HepG2 (cell line): ENCODE measurements around the gene USP25. TPM values are rescaled to one million over a fixed set of nuclear protein-coding genes. Genes with fewer than 3 reads are reported as not detected.

Experiments used
- ATAC-seq: fragments of 200-7000 bp; cut with Tn5 transposase; 3 replicates; pipeline ENCODE4 v1.9.1; 2020; ENCODE audit warnings: mild to moderate bottlenecking, moderate library complexity
- BruUV-seq: library from RNA; stranded (reverse); fragments of 400-500 nt; replicated peaks from 2 replicates; lab custom pipeline; 2021; lab: Mats Ljungman, UMichigan
- CTCF ChIA-PET: fragments of 300-600 bp; formaldehyde crosslinking; extraction: SDS; loops from one replicate; lab custom pipeline; 2021; ENCODE audit warnings: low total read pairs, inconsistent platforms, low intra/inter-chr PET ratio; lab: Yijun Ruan, JAX
- POLR2A ChIA-PET: fragments of 350-600 bp; sonication (Branson Sonifier 250); formaldehyde crosslinking; loops from one replicate; lab custom pipeline; 2020; ENCODE audit warnings: antibody characterized with exemption, inconsistent platforms; lab: Yijun Ruan, JAX
- DNase-seq: peaks from one replicate; pipeline ENCODE4 v3.0.0-alpha.2; 2015; ENCODE audit warnings: low spot score
- FAIRE-seq: peaks from 3 replicates; lab custom pipeline; 2011; peaks lifted over from hg19 to GRCh38; lab: Jason Lieb, UNC
- H2AFZ ChIP-seq: one replicate; pipeline ENCODE4 v1.6.1; 2011; ENCODE audit warnings: low read length, inconsistent platforms
- H3K27ac ChIP-seq: fragments of 300-600 bp; 3 replicates; pipeline ENCODE4 v1.8.0; 2011; ENCODE audit warnings: mixed run types, mild to moderate bottlenecking, mixed read lengths, low read length, inconsistent platforms; ENCODE audit not compliant: insufficient read depth; ENCODE audit errors: extremely low read length
- H3K27me3 ChIP-seq, 2 experiments: fragments of 200-600 bp in 1 of 2; 2 replicates in 1 of 2; 3 replicates in 1 of 2; pipeline versions ENCODE4 v1.6.0 to v1.8.0; 2011; ENCODE audit warnings: low read length in 2 of 2, mild to moderate bottlenecking in 2 of 2, moderate library complexity in 2 of 2, inconsistent platforms in 1 of 2; ENCODE audit not compliant: insufficient read depth in 2 of 2, control insufficient read depth in 1 of 2
- H3K36me3 ChIP-seq, 2 experiments: fragments of 200-600 bp in 1 of 2; replicated peaks in 1 of 2; 2 replicates in 1 of 2; 3 replicates in 1 of 2; pipeline versions ENCODE4 v1.5.1 to v1.8.0; 2011; ENCODE audit warnings: low read length in 2 of 2, inconsistent platforms in 1 of 2; ENCODE audit not compliant: insufficient read depth in 2 of 2, control insufficient read depth in 1 of 2
- H3K4me1 ChIP-seq: 2 replicates; pipeline ENCODE4 v1.5.1; 2012; ENCODE audit warnings: low read length, inconsistent platforms; ENCODE audit not compliant: insufficient read depth
- H3K4me2 ChIP-seq: 2 replicates; pipeline ENCODE4 v1.6.0; 2011; ENCODE audit warnings: low read depth, low read length, inconsistent platforms
- H3K4me3 ChIP-seq, 3 experiments: fragments of 200-600 bp in 1 of 3; sonication (generic), shearing (Covaris generic) in 1 of 3; replicated peaks in 1 of 3; 2 replicates each; pipeline ENCODE4 v1.5.1; 2011 to 2016; ENCODE audit warnings: low read length in 3 of 3, inconsistent platforms in 2 of 3, low read depth in 2 of 3, mild to moderate bottlenecking in 2 of 3, control low read depth in 1 of 3, mixed read lengths in 1 of 3; ENCODE audit not compliant: insufficient read depth in 1 of 3
- H3K79me2 ChIP-seq: one replicate; pipeline ENCODE4 v1.6.1; 2011; ENCODE audit warnings: low read length, inconsistent platforms; ENCODE audit not compliant: insufficient read depth
- H3K9ac ChIP-seq: 2 replicates; pipeline ENCODE4 v1.6.0; 2011; ENCODE audit warnings: mild to moderate bottlenecking, low read depth, low read length, inconsistent platforms; ENCODE audit not compliant: insufficient read depth
- H3K9me3 ChIP-seq: 2 replicates; pipeline ENCODE4 v1.5.1; 2012; ENCODE audit warnings: mild to moderate bottlenecking, low read length
- H4K20me1 ChIP-seq: 2 replicates; pipeline ENCODE4 v1.6.0; 2011; ENCODE audit warnings: inconsistent platforms, mild to moderate bottlenecking, low read length, moderate library complexity; ENCODE audit not compliant: insufficient read depth
- CCAR2 ChIP-seq: fragments of 200-400 bp; formaldehyde crosslinking; optimal IDR thresholded peaks from 2 replicates; pipeline ENCODE3; 2018; ENCODE audit warnings: low read depth, mild to moderate bottlenecking, low read length, moderate library complexity
- E2F5 ChIP-seq: sonication (generic); formaldehyde crosslinking; conservative IDR thresholded peaks from 2 replicates; pipeline ENCODE4 v1.4.0; 2020; ENCODE audit warnings: missing genetic modification reagents
- FOXK1 ChIP-seq: sonication (generic); formaldehyde crosslinking; IDR thresholded peaks from 2 replicates; pipeline ENCODE4 v1.4.0; 2020; ENCODE audit warnings: low read depth, missing genetic modification reagents, borderline replicate concordance
- KDM6A ChIP-seq: IDR thresholded peaks from 2 replicates; pipeline ENCODE4 v1.6.1; 2016; ENCODE audit warnings: low read depth
- KLF6 ChIP-seq: IDR thresholded peaks from 2 replicates; pipeline ENCODE4 v1.8.0; 2016; ENCODE audit warnings: missing biosample characterization, missing genetic modification reagents
- RNF2 ChIP-seq: fragments of 450-650 bp; conservative IDR thresholded peaks from 2 replicates; pipeline ENCODE4 v1.6.1; 2016; ENCODE audit warnings: low read depth
- SNAI1 ChIP-seq: sonication (generic); formaldehyde crosslinking; IDR thresholded peaks from 2 replicates; pipeline ENCODE4 v1.5.0; 2020; ENCODE audit warnings: mild to moderate bottlenecking, missing genetic modification reagents, borderline replicate concordance
- ZFAT ChIP-seq: sonication (generic); formaldehyde crosslinking; conservative IDR thresholded peaks from 2 replicates; pipeline ENCODE4 v1.8.1; 2023; ENCODE audit warnings: missing genetic modification reagents, inconsistent platforms
- ZNF513 ChIP-seq: sonication (generic); formaldehyde crosslinking; conservative IDR thresholded peaks from 2 replicates; pipeline ENCODE4 v1.5.0; 2020; ENCODE audit warnings: missing genetic modification reagents
- ZNF543 ChIP-seq: sonication (generic); formaldehyde crosslinking; IDR thresholded peaks from 2 replicates; pipeline ENCODE4 v1.4.0; 2020; ENCODE audit warnings: mild to moderate bottlenecking, missing genetic modification reagents
- ZNF557 ChIP-seq: sonication (generic); formaldehyde crosslinking; IDR thresholded peaks from 2 replicates; pipeline ENCODE4 v1.4.0; 2020; ENCODE audit warnings: missing genetic modification reagents
- ZNF841 ChIP-seq: sonication (generic); formaldehyde crosslinking; IDR thresholded peaks from 2 replicates; pipeline ENCODE4 v1.8.1; 2023; ENCODE audit warnings: missing genetic modification reagents, borderline replicate concordance
- WGBS: methylation state at CpG from one replicate; pipeline ENCODE4 v1.1.6; 2017; ENCODE audit warnings: low lambda C conversion rate; 5-methylcytosine and 5-hydroxymethylcytosine counted together
- in situ Hi-C: cut with HindIII; loops from 2 replicates; pipeline ENCODE4 v1.10.0; 2017; ENCODE audit warnings: low pct_unique_long_range_greater_than_20kb; ENCODE audit not compliant: extremely low pct_ligation_motif_present
- intact Hi-C: fragments of 100-400 bp; cut with micrococcal nuclease; formaldehyde crosslinking; loops from one replicate; pipeline ENCODE4 v1.10.0; 2022; ENCODE audit not compliant: unreplicated experiment
- polyA plus RNA-seq, 8 experiments: library from polyadenylated mRNA; depleted of rRNA in 3 of 8; stranded (reverse) in 7 of 8; unstranded in 1 of 8; fragments of >200 nt; fragmentation: Illumina TruSeq in 4 of 8; extraction: Trizol in 4 of 8; gene quantifications; 2 replicates each; pipeline versions ENCODE4 v1.2.1 to v1.2.3, GENCODE V29; 2011 to 2016; ENCODE audit warnings: low read depth in 4 of 8, missing spikeins in 1 of 8, mixed read lengths in 1 of 8; ENCODE audit not compliant: insufficient read depth in 1 of 8
- total RNA-seq, 5 experiments: library from RNA; depleted of rRNA; stranded (reverse); fragments of >200 nt; fragmentation: Illumina TruSeq; extraction: Trizol; gene quantifications; 2 replicates each; pipeline ENCODE4 v1.2.3, GENCODE V29; 2016; ENCODE audit warnings: low read depth in 1 of 5
- TF ChIP-seq, protein P1 (sequence below): sonication (generic); formaldehyde crosslinking; IDR thresholded peaks from 2 replicates; pipeline ENCODE4 v1.5.0; 2020; ENCODE audit warnings: mild to moderate bottlenecking, missing genetic modification reagents
- TF ChIP-seq, protein P2 (sequence below): sonication (generic); formaldehyde crosslinking; IDR thresholded peaks from 2 replicates; pipeline ENCODE4 v1.4.0; 2020; ENCODE audit warnings: missing genetic modification reagents
- TF ChIP-seq, protein P3 (sequence below), 2 experiments: IDR thresholded peaks; 2 replicates each; pipeline ENCODE4 v1.6.1; 2011 to 2012; ENCODE audit warnings: low read length in 2 of 2, borderline replicate concordance in 1 of 2, low read depth in 1 of 2, mild to moderate bottlenecking in 1 of 2, moderate library complexity in 1 of 2

The USP25 gene
- total and polyA plus RNA-seq, 2 of the 13 experiments (the other 11 are each of a cell fraction or from before 2014, with no cell fraction given), result 12.4 to 26.3 TPM

- no peak for FAIRE-seq
- H3K27ac ChIP-seq, result no peak overlapping the region
- DNase-seq, result no peak
- in situ Hi-C loops (no loop called here), intact Hi-C loops (no loop called here)
- no peak overlapping the region for H3K4me2 ChIP-seq
- H3K9me3 ChIP-seq, result peaks cover 3% of the 10 kb centered on the region; the same call in 1 of the 2 replicates
- H3K79me2 ChIP-seq, result no peaks in the 10 kb centered on the region
- ATAC-seq, result no peak
- BruUV-seq, result TSS peak; percentile 8
- H3K4me3 ChIP-seq, result no peak overlapping the region
- WGBS, result 89% methylated on average over 3 of the region's 3 CpGs
- H3K27me3 ChIP-seq, result no peaks in the 10 kb centered on the region
- H3K9ac ChIP-seq, result no peak overlapping the region
- H2AFZ ChIP-seq, result no peak overlapping the region
- ChIA-PET CTCF (no interaction called here), POLR2A (no interaction called here)
- peaks cover 0 to 10% of the 10 kb centered on the region in 2 experiments; a peak in 1 of 5 replicates for H3K36me3 ChIP-seq
- TF ChIP-seq ZNF543 (no peak), ZNF557 (CRISPR knock-in tag) (no peak), ZFAT (CRISPR knock-in tag) (no peak), SNAI1 (CRISPR knock-in tag) (no peak), FOXK1 (CRISPR knock-in tag) (no peak), ZNF841 (CRISPR knock-in tag) (no peak), ZNF513 (CRISPR knock-in tag) (no peak), CCAR2 (no peak), KDM6A (CRISPR knock-in tag) (no peak), E2F5 (CRISPR knock-in tag) (no peak), RNF2 (no peak), KLF6 (CRISPR knock-in tag) (no peak)
- TF ChIP-seq, protein P1, sequence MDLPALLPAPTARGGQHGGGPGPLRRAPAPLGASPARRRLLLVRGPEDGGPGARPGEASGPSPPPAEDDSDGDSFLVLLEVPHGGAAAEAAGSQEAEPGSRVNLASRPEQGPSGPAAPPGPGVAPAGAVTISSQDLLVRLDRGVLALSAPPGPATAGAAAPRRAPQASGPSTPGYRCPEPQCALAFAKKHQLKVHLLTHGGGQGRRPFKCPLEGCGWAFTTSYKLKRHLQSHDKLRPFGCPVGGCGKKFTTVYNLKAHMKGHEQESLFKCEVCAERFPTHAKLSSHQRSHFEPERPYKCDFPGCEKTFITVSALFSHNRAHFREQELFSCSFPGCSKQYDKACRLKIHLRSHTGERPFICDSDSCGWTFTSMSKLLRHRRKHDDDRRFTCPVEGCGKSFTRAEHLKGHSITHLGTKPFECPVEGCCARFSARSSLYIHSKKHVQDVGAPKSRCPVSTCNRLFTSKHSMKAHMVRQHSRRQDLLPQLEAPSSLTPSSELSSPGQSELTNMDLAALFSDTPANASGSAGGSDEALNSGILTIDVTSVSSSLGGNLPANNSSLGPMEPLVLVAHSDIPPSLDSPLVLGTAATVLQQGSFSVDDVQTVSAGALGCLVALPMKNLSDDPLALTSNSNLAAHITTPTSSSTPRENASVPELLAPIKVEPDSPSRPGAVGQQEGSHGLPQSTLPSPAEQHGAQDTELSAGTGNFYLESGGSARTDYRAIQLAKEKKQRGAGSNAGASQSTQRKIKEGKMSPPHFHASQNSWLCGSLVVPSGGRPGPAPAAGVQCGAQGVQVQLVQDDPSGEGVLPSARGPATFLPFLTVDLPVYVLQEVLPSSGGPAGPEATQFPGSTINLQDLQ (CRISPR knock-in tag), result no peak
- TF ChIP-seq, protein P2, sequence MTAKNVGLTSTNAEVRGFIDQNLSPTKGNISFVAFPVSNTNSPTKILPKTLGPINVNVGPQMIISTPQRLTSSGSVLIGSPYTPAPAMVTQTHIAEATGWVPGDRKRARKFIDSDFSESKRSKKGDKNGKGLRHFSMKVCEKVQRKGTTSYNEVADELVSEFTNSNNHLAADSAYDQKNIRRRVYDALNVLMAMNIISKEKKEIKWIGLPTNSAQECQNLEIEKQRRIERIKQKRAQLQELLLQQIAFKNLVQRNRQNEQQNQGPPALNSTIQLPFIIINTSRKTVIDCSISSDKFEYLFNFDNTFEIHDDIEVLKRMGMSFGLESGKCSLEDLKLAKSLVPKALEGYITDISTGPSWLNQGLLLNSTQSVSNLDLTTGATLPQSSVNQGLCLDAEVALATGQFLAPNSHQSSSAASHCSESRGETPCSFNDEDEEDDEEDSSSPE, result no peak
- TF ChIP-seq, protein P3, sequence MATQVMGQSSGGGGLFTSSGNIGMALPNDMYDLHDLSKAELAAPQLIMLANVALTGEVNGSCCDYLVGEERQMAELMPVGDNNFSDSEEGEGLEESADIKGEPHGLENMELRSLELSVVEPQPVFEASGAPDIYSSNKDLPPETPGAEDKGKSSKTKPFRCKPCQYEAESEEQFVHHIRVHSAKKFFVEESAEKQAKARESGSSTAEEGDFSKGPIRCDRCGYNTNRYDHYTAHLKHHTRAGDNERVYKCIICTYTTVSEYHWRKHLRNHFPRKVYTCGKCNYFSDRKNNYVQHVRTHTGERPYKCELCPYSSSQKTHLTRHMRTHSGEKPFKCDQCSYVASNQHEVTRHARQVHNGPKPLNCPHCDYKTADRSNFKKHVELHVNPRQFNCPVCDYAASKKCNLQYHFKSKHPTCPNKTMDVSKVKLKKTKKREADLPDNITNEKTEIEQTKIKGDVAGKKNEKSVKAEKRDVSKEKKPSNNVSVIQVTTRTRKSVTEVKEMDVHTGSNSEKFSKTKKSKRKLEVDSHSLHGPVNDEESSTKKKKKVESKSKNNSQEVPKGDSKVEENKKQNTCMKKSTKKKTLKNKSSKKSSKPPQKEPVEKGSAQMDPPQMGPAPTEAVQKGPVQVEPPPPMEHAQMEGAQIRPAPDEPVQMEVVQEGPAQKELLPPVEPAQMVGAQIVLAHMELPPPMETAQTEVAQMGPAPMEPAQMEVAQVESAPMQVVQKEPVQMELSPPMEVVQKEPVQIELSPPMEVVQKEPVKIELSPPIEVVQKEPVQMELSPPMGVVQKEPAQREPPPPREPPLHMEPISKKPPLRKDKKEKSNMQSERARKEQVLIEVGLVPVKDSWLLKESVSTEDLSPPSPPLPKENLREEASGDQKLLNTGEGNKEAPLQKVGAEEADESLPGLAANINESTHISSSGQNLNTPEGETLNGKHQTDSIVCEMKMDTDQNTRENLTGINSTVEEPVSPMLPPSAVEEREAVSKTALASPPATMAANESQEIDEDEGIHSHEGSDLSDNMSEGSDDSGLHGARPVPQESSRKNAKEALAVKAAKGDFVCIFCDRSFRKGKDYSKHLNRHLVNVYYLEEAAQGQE (IDR thresholded peaks at IDR 0.05; ENCODE audit: borderline replicate concordance in 1 of 2, low read depth in 1 of 2, low read length in 2 of 2), result no peak
- H4K20me1 ChIP-seq, result no peaks in the 10 kb centered on the region
- no peaks in the 10 kb centered on the region for H3K4me1 ChIP-seq
Measured at GRCh38 chr21:15809818-15810217, 80.0 kb downstream of the USP25 start.
